Osteoblast (primary cell): Measurements from ENCODE around the gene RIPOR3. TPM values are rescaled to one million over a fixed set of nuclear protein-coding genes. Genes with fewer than 3 reads are reported as not detected.

Experiments used
- DNase-seq: peaks from one replicate; pipeline ENCODE4 v3.0.0; 2011; ENCODE audit warnings: low spot score, mixed read lengths; ENCODE audit not compliant: insufficient read length; ENCODE audit errors: missing footprints
- H2AFZ ChIP-seq: 2 replicates; pipeline ENCODE4 v1.6.0; 2011; ENCODE audit warnings: mild to moderate bottlenecking, low read length
- H3K27ac ChIP-seq: 2 replicates; pipeline ENCODE4 v1.5.1; 2011; ENCODE audit warnings: mild to moderate bottlenecking, low read depth, low read length, moderate library complexity
- H3K27me3 ChIP-seq: 2 replicates; pipeline ENCODE4 v1.6.0; 2012; ENCODE audit warnings: mild to moderate bottlenecking, control low read depth, inconsistent platforms, low read length, moderate library complexity; ENCODE audit not compliant: insufficient read depth
- H3K36me3 ChIP-seq: 2 replicates; pipeline ENCODE4 v1.5.1; 2011; ENCODE audit warnings: mild to moderate bottlenecking, low read length, control low read depth, moderate library complexity; ENCODE audit not compliant: insufficient read depth
- H3K4me1 ChIP-seq: 2 replicates; pipeline ENCODE4 v1.5.1; 2011; ENCODE audit warnings: mild to moderate bottlenecking, low read length, control low read depth, moderate library complexity; ENCODE audit not compliant: insufficient read depth
- H3K4me2 ChIP-seq: 2 replicates; pipeline ENCODE4 v1.6.0; 2011; ENCODE audit warnings: mild to moderate bottlenecking, low read length; ENCODE audit not compliant: insufficient read depth
- H3K4me3 ChIP-seq: fragments of 200-600 bp; sonication (generic); 3 replicates; pipeline ENCODE4 v1.5.1; 2012; ENCODE audit warnings: mild to moderate bottlenecking, low read length, inconsistent platforms; ENCODE audit not compliant: insufficient read depth
- H3K79me2 ChIP-seq: 2 replicates; pipeline ENCODE4 v1.6.0; 2012; ENCODE audit warnings: mild to moderate bottlenecking, low read length, control low read depth, inconsistent platforms; ENCODE audit not compliant: insufficient read depth
- H3K9me3 ChIP-seq: 2 replicates; pipeline ENCODE4 v1.5.1; 2011; ENCODE audit warnings: low read depth, low read length, control low read depth
- H4K20me1 ChIP-seq: 2 replicates; pipeline ENCODE4 v1.6.0; 2012; ENCODE audit warnings: mild to moderate bottlenecking, low read length, control low read depth; ENCODE audit not compliant: insufficient read depth
- CTCF ChIP-seq: IDR thresholded peaks from 2 replicates; pipeline ENCODE4 v1.5.1; 2011; ENCODE audit warnings: mild to moderate bottlenecking, low read depth, low read length, moderate library complexity; ENCODE audit errors: extremely low read depth
- total RNA-seq: library from RNA; depleted of rRNA; stranded (reverse); fragments of >200 nt; gene quantifications from 2 replicates; pipeline ENCODE4 v1.2.3, GENCODE V29; 2012

The RIPOR3 gene
- total RNA-seq, 1 donor, result 1.1 TPM

- Histone ChIP-seq H3K9me3 (no peaks in the 10 kb centered on the region), H3K4me1 (no peaks in the 10 kb centered on the region), H3K27me3 (peaks cover 14% of the 10 kb centered on the region), H3K79me2 (no peaks in the 10 kb centered on the region), H4K20me1 (no peaks in the 10 kb centered on the region), H2AFZ (no peak overlapping the region), H3K36me3 (no peaks in the 10 kb centered on the region), H3K27ac (no peak overlapping the region), H3K4me3 (no peak overlapping the region), H3K4me2 (no peak overlapping the region)
- peak; percentile 81 for DNase-seq
- no peak for TF ChIP-seq CTCF
Observed at GRCh38 chr20:50595433-50595895, 95.9 kb downstream of the RIPOR3 start.

GRCh38 chr20:50594591-50595432, 96.5 kb downstream of the RIPOR3 start:
- Histone ChIP-seq H3K79me2 (no peaks in the 10 kb centered on the region), H3K27me3 (peaks cover 14% of the 10 kb centered on the region), H3K4me2 (no peak overlapping the region), H3K4me3 (no peak overlapping the region), H3K36me3 (peaks cover 6% of the 10 kb centered on the region), H3K4me1 (no peaks in the 10 kb centered on the region), H2AFZ (no peak overlapping the region), H3K27ac (no peak overlapping the region), H3K9me3 (no peaks in the 10 kb centered on the region), H4K20me1 (no peaks in the 10 kb centered on the region)
- no peak for TF ChIP-seq CTCF
- peak; percentile 82 for DNase-seq

GRCh38 chr20:50594231-50594590, 97.1 kb downstream of the RIPOR3 start:
- no peak overlapping the region for H2AFZ ChIP-seq
- H3K4me1 ChIP-seq, result no peaks in the 10 kb centered on the region
- no peaks in the 10 kb centered on the region for H3K79me2 ChIP-seq
- no peak overlapping the region for H3K27ac ChIP-seq
- H3K4me3 ChIP-seq, result no peak overlapping the region
- no peaks in the 10 kb centered on the region for H4K20me1 ChIP-seq
- DNase-seq, result peak; percentile 68
- TF ChIP-seq CTCF, result no peak
- peaks cover 10% of the 10 kb centered on the region for H3K36me3 ChIP-seq
- H3K9me3 ChIP-seq, result no peaks in the 10 kb centered on the region
- peaks cover 10% of the 10 kb centered on the region for H3K27me3 ChIP-seq
- no peak overlapping the region for H3K4me2 ChIP-seq

GRCh38 chr20:50593005-50593335, 98.4 kb downstream of the RIPOR3 start:
- DNase-seq, result peak; percentile 76
- TF ChIP-seq CTCF, result no peak
- Histone ChIP-seq H3K4me1 (no peaks in the 10 kb centered on the region), H3K9me3 (no peaks in the 10 kb centered on the region), H3K4me2 (no peak overlapping the region), H4K20me1 (no peaks in the 10 kb centered on the region), H3K79me2 (no peaks in the 10 kb centered on the region), H2AFZ (no peak overlapping the region), H3K27me3 (peaks cover 10% of the 10 kb centered on the region), H3K4me3 (no peak overlapping the region), H3K27ac (no peak overlapping the region), H3K36me3 (peaks cover 10% of the 10 kb centered on the region)
